Measurements from ENCODE around the gene NUDC. TPM values are rescaled to one million over a fixed set of nuclear protein-coding genes. Genes with fewer than 3 reads are reported as not detected.

Gene NUDC
- total RNA-seq, 4 donors from 2014 or later: 20.6 to 133 (median 41.0) TPM

DNA sequence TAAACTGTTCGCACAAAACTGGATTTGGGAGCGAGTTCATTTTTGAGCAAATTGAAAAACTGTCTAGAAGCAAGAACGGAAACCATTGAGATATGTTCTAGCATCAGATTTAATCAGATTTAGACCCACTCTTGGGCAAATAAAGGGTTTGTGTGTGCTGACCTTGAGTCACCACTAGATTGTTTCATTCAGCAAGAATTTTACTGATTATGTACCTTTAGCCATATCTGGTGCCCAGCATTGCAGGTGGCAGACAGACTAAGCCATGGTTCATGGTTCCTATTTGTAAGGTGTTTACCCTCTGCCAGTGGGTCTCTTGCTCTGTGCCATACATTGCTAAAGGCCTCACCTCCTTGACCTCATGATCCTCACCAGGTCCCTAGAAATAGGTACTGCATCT lies 1.4 kb downstream of the NUDC start:
- Histone ChIP-seq H3K27me3 (no peaks in the 10 kb centered on the region), H3K27ac (no peak overlapping the region), H3K4me1 (no peaks in the 10 kb centered on the region), H3K36me3 (no peaks in the 10 kb centered on the region), H3K4me3 (no peak overlapping the region), H3K9me3 (no peaks in the 10 kb centered on the region)
- TF ChIP-seq, protein P1, sequence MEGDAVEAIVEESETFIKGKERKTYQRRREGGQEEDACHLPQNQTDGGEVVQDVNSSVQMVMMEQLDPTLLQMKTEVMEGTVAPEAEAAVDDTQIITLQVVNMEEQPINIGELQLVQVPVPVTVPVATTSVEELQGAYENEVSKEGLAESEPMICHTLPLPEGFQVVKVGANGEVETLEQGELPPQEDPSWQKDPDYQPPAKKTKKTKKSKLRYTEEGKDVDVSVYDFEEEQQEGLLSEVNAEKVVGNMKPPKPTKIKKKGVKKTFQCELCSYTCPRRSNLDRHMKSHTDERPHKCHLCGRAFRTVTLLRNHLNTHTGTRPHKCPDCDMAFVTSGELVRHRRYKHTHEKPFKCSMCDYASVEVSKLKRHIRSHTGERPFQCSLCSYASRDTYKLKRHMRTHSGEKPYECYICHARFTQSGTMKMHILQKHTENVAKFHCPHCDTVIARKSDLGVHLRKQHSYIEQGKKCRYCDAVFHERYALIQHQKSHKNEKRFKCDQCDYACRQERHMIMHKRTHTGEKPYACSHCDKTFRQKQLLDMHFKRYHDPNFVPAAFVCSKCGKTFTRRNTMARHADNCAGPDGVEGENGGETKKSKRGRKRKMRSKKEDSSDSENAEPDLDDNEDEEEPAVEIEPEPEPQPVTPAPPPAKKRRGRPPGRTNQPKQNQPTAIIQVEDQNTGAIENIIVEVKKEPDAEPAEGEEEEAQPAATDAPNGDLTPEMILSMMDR (IDR thresholded peaks at IDR 0.05): no peak
- no peak for TF ChIP-seq POLR2A (IDR thresholded peaks at IDR 0.05)
- no peak for DNase-seq
- intact Hi-C loops (cut with DNase I; ENCODE audit: low total_unique reads): no loop called here

DNA sequence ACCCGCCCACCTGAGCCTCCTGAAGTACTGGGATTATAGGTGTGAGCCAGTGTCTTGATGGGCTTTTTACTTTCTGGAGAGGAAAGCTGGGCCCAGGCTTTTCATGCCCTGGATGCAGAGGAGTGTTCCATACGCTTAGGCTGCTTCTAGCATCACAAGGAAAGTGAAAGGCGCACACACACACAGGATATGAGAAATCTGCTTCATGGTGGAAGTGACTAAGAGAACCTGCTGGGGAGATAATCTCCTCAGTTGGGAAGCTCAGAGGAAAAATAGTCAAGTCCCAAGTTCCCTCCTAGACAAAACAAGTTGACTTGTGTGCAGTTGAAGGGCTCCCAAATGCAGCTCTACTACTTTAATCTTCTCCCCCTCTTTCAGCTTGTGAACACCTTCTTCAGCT lies 2.2 kb downstream of the NUDC start:
- H3K9me3 ChIP-seq: no peaks in the 10 kb centered on the region
- no peak for DNase-seq
- no peak overlapping the region for H3K27ac ChIP-seq
- no peaks in the 10 kb centered on the region for H3K36me3 ChIP-seq
- intact Hi-C loops (cut with DNase I; ENCODE audit: low total_unique reads): no loop called here
- H3K4me3 ChIP-seq: no peak overlapping the region
- no peaks in the 10 kb centered on the region for H3K4me1 ChIP-seq
- H3K27me3 ChIP-seq: no peaks in the 10 kb centered on the region
- TF ChIP-seq, protein P1 (IDR thresholded peaks at IDR 0.05): no peak
- no peak for TF ChIP-seq POLR2A (IDR thresholded peaks at IDR 0.05)

DNA sequence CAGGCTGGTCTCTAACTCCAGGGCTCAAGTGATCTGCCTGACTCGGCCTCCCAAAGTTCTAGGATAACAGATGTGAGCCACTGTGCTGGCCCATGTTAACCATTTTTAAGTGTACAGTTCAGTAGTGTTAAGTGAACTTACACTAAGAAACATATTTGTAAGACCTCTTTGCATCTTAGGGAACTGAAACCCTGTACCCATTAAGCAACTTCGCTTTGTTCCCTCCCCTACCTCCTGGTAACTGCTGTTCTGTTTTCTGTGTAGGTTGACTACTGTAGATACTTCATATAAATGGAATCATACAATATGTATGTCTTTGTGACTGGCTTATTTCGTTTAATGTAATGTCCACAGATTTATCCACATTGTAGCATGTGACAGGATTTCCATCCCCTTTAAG lies 11.0 kb downstream of the NUDC start:
- Histone ChIP-seq H3K9me3 (no peaks in the 10 kb centered on the region), H3K4me3 (no peak overlapping the region), H3K36me3 (no peaks in the 10 kb centered on the region), H3K27ac (no peak overlapping the region), H3K27me3 (no peaks in the 10 kb centered on the region), H3K4me1 (no peaks in the 10 kb centered on the region)
- intact Hi-C loops (cut with DNase I; ENCODE audit: low total_unique reads): no loop called here
- no peak for DNase-seq
- TF ChIP-seq POLR2A (IDR thresholded peaks at IDR 0.05): no peak
- TF ChIP-seq, protein P1 (IDR thresholded peaks at IDR 0.05): no peak

DNA sequence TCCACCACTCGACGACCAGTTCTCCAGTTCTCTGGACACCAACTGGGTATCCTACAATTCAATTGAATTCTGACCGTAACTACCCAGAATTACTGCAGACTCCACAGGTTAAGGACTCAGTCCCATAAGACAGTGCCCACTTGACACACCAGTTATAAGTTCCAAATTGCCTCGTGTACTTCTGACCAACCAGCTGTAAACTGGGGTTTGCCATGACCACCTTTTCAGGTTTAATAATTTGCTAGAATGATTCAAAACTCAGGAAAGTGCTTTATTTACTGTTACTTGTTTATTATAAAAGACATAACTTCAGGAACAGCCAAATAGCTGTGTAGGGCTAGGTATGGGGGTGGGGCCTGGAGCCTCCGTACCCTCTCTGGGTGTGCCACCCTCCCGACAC lies 15.3 kb downstream of the NUDC start:
- no peak overlapping the region for H3K4me3 ChIP-seq
- H3K36me3 ChIP-seq: no peaks in the 10 kb centered on the region
- no peaks in the 10 kb centered on the region for H3K9me3 ChIP-seq
- H3K27me3 ChIP-seq: no peaks in the 10 kb centered on the region
- no peak for DNase-seq
- no peaks in the 10 kb centered on the region for H3K4me1 ChIP-seq
- TF ChIP-seq, protein P1 (IDR thresholded peaks at IDR 0.05): no peak
- no peak for TF ChIP-seq POLR2A (IDR thresholded peaks at IDR 0.05)
- H3K27ac ChIP-seq: no peak overlapping the region
- intact Hi-C loops (cut with DNase I; ENCODE audit: low total_unique reads): no loop called here

DNA sequence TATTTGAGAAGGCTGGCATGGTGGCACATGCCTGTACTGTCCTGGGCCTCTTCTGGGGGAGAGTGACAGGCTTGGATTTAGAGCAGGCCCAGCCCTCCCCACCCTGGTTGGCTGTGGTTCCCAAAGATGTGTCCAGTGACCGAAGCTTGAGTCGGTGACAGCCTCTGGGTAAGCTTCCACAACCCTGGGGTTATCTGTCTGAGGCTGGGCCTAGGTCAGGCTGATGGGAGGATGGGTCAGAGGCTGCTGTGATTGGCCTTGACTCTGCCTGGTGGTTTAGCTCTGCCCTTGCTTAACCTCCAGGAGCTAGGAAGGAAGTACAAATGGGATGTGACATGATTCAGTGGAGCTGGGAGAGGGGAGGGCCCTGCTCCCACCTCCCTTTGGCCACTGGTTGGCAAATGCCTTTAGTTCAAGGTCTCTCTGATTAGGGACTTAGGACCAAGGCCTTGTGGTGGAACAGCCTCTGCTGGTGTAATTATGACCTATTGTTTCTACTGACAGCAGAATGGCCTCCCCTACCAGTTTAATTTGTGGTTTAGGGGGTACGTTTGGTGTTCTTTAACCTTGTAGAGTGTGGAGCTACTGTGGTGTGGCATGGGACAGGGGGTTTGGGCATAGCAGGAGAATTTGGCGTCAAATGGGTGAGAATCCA lies 16.6 kb downstream of the NUDC start:
- intact Hi-C loops (cut with DNase I; ENCODE audit: low total_unique reads): no loop called here
- H3K4me1 ChIP-seq: no peaks in the 10 kb centered on the region
- H3K9me3 ChIP-seq: no peaks in the 10 kb centered on the region
- no peaks in the 10 kb centered on the region for H3K36me3 ChIP-seq
- DNase-seq: no peak
- no peaks in the 10 kb centered on the region for H3K27me3 ChIP-seq
- H3K27ac ChIP-seq: no peak overlapping the region
- TF ChIP-seq POLR2A (IDR thresholded peaks at IDR 0.05): no peak
- TF ChIP-seq, protein P1 (IDR thresholded peaks at IDR 0.05): no peak
- H3K4me3 ChIP-seq: no peak overlapping the region

Measured in uterus (tissue), 4 donors.